H1 (cell line): ENCODE measurements around the gene GNA12. TPM values are rescaled to one million over a fixed set of nuclear protein-coding genes. Genes with fewer than 3 reads are reported as not detected.

Source experiments
- BCL11A ChIP-seq, 2 experiments: IDR thresholded peaks; one replicate each; pipeline ENCODE4 v1.6.1; 2011; ENCODE audit warnings: low read depth in 2 of 2, low read length in 2 of 2, mild to moderate bottlenecking in 2 of 2
- CBX8 ChIP-seq: fragments of 300-800, 300-1000 bp; sonication (generic); IDR thresholded peaks from 2 replicates; pipeline ENCODE4 v1.7.1; 2016; ENCODE audit warnings: low read depth, low read length, borderline replicate concordance
- POLR2A ChIP-seq, 2 experiments: IDR thresholded peaks; 1 replicate in 1 of 2; 2 replicates in 1 of 2; pipeline ENCODE4 v1.6.1; 2011; ENCODE audit warnings: low read depth in 2 of 2, low read length in 2 of 2, mild to moderate bottlenecking in 2 of 2; ENCODE audit errors: control extremely low read depth in 1 of 2
- SP4 ChIP-seq: IDR thresholded peaks from 2 replicates; pipeline ENCODE4 v1.6.1; 2012; ENCODE audit warnings: low read length, inconsistent platforms
- polyA plus RNA-seq, 7 experiments: library from polyadenylated mRNA; depleted of rRNA in 3 of 7; stranded (reverse) in 5 of 7; unstranded in 2 of 7; fragments of >200 nt in 5 of 7; fragments of 200-250 nt in 2 of 7; gene quantifications; 1 replicate in 5 of 7; 2 replicates in 1 of 7; 4 replicates in 1 of 7; pipeline versions ENCODE4 v1.2.1 to v1.2.3, GENCODE V29; 2011 to 2013; ENCODE audit warnings: missing spikeins in 2 of 7, mixed read lengths in 2 of 7
- total RNA-seq: library from RNA; stranded (reverse); fragmentation: NEBNext Ultra II Directional; extraction: Animal tissue kit (Norgen Biotek cat#: 25700); gene quantifications from 2 replicates; pipeline ENCODE4 v1.2.1, GENCODE V29; 2021

GNA12 gene
- total and polyA plus RNA-seq, 2 of the 8 experiments (the other 6 are each of a cell fraction or from before 2014, with no cell fraction given): 96.5 to 109 TPM

- TF ChIP-seq CBX8 (no peak), POLR2A (IDR thresholded peaks at IDR 0.05; ENCODE audit: control extremely low read depth in 1 of 2, low read depth in 2 of 2, low read length in 2 of 2) (no peak), BCL11A (IDR thresholded peaks at IDR 0.05; ENCODE audit: low read depth in 2 of 2, low read length in 2 of 2) (no peak), SP4 (no peak)
Observed at GRCh38 chr7:2799253-2799652, 44.9 kb downstream of the GNA12 start (continued).
